Neural progenitor cell (in vitro differentiated cells): ENCODE results near the gene PPP1R9B. TPM values are rescaled to one million over a fixed set of nuclear protein-coding genes. Genes with fewer than 3 reads are reported as not detected.

ENCODE experiments used
- DNase-seq: peaks from one replicate; pipeline ENCODE4 v3.0.0-alpha.2; 2016; ENCODE audit warnings: low spot score
- H2AFZ ChIP-seq: fragments of 200-600 bp; sonication (generic); replicated peaks from 2 replicates; pipeline ENCODE4 v1.6.1; 2016; ENCODE audit warnings: antibody characterized with exemption
- H3F3A ChIP-seq: fragments of 200-600 bp; sonication (generic); 2 replicates; pipeline ENCODE4 v1.6.1; 2016; ENCODE audit warnings: antibody characterized with exemption, low read depth
- H3K27ac ChIP-seq: fragments of 200-600 bp; sonication (generic); 2 replicates; pipeline ENCODE4 v1.5.1; 2016; ENCODE audit warnings: mild to moderate bottlenecking
- H3K27me3 ChIP-seq: fragments of 200-600 bp; sonication (generic); 2 replicates; pipeline ENCODE4 v1.6.1; 2016; ENCODE audit warnings: mild to moderate bottlenecking, moderate library complexity
- H3K36me3 ChIP-seq: fragments of 200-600 bp; sonication (generic); 2 replicates; pipeline ENCODE4 v1.5.1; 2016
- H3K4me1 ChIP-seq: fragments of 200-600 bp; sonication (generic); 2 replicates; pipeline ENCODE4 v1.6.1; 2016; ENCODE audit warnings: mixed run types
- H3K4me2 ChIP-seq: fragments of 200-600 bp; sonication (generic); 2 replicates; pipeline ENCODE4 v1.6.1; 2016
- H3K4me3 ChIP-seq: fragments of 200-600 bp; sonication (generic); 2 replicates; pipeline ENCODE4 v1.5.1; 2016
- H3K79me2 ChIP-seq: fragments of 200-600 bp; sonication (generic); 2 replicates; pipeline ENCODE4 v1.6.1; 2016; ENCODE audit warnings: low read depth
- H3K9ac ChIP-seq: fragments of 200-600 bp; sonication (generic); 2 replicates; pipeline ENCODE4 v1.6.1; 2016
- H3K9me3 ChIP-seq: fragments of 200-600 bp; sonication (generic); 2 replicates; pipeline ENCODE4 v1.5.1; 2016; ENCODE audit warnings: low read depth
- H4K20me1 ChIP-seq: fragments of 200-600 bp; sonication (generic); 2 replicates; pipeline ENCODE4 v1.6.1; 2016; ENCODE audit warnings: low read depth
- H3K27ac Mint-ChIP-seq: 3 replicates; pipeline ENCODE4 v1.8.0; 2021; ENCODE audit warnings: mixed read lengths
- H3K27me3 Mint-ChIP-seq: 2 replicates; pipeline ENCODE4 v1.8.0; 2022; ENCODE audit warnings: low read depth, mild to moderate bottlenecking, inconsistent platforms, moderate library complexity, mixed read lengths; ENCODE audit not compliant: insufficient read depth
- H3K36me3 Mint-ChIP-seq: 3 replicates; pipeline ENCODE4 v1.8.0; 2021; ENCODE audit warnings: mixed read lengths
- H3K4me1 Mint-ChIP-seq: 3 replicates; pipeline ENCODE4 v1.8.0; 2021; ENCODE audit warnings: mixed read lengths
- H3K4me3 Mint-ChIP-seq: 3 replicates; pipeline ENCODE4 v1.8.0; 2021; ENCODE audit warnings: mild to moderate bottlenecking, moderate library complexity, mixed read lengths
- H3K9me3 Mint-ChIP-seq: 3 replicates; pipeline ENCODE4 v1.8.0; 2020; ENCODE audit warnings: mixed read lengths
- CTCF ChIP-seq: fragments of 200-600 bp; sonication (generic); IDR thresholded peaks from 2 replicates; pipeline ENCODE4 v1.5.1; 2017; ENCODE audit warnings: antibody characterized with exemption, mild to moderate bottlenecking
- EZH2 ChIP-seq: fragments of 200-600 bp; sonication (generic); IDR thresholded peaks from 2 replicates; pipeline ENCODE4 v1.6.1; 2017; ENCODE audit warnings: antibody characterized with exemption, mild to moderate bottlenecking, moderate library complexity
- EZH2phosphoT487 ChIP-seq: fragments of 200-600 bp; sonication (generic); IDR thresholded peaks from 2 replicates; pipeline ENCODE4 v1.6.1; 2017; ENCODE audit warnings: antibody characterized with exemption
- total RNA-seq: library from RNA; depleted of rRNA; stranded (reverse); fragments of >200 nt; gene quantifications from 2 replicates; pipeline ENCODE4 v1.2.3, GENCODE V29; 2015; ENCODE audit warnings: low replicate concordance

Gene PPP1R9B
- total RNA-seq, 1 donor from 2014 or later, result 12.0 TPM

GRCh38 chr17:50129728-50130558 is 20.5 kb downstream of the PPP1R9B start, which contains the start of gene SAMD14:
Gene SAMD14, minus strand, starts transcription at chr17:50130160. Its CDS starts 5,201 bp downstream, at chr17:50124959.
- H3K27ac ChIP-seq, result no peak within 1 kb of the TSS
- no peaks in the 10 kb centered on the region for H3K27me3 ChIP-seq
- H3F3A ChIP-seq, result peaks cover 31% of the 10 kb centered on the region
- no peaks in the 10 kb centered on the region for H3K36me3 ChIP-seq
- H3K4me2 ChIP-seq, result peak within 1 kb of the TSS; percentile 92
- H3K9ac ChIP-seq, result no peak within 1 kb of the TSS
- peaks cover 3% of the 10 kb centered on the region for H4K20me1 ChIP-seq
- H3K9me3 ChIP-seq, result no peaks in the 10 kb centered on the region
- Mint-ChIP-seq H3K9me3 (no peaks in the 10 kb centered on the region), H3K4me1 (peaks cover 42% of the 10 kb centered on the region), H3K27me3 (peaks cover 10% of the 10 kb centered on the region), H3K27ac (peak within 1 kb of the TSS; percentile 81), H3K36me3 (peaks cover 5% of the 10 kb centered on the region), H3K4me3 (peak within 1 kb of the TSS; percentile 96)
- H3K4me3 ChIP-seq, result peak within 1 kb of the TSS; percentile 86
- H3K4me1 ChIP-seq, result peaks cover 19% of the 10 kb centered on the region
- peaks cover 15% of the 10 kb centered on the region for H3K79me2 ChIP-seq
- TF ChIP-seq EZH2 (no peak), EZH2phosphoT487 (no peak), CTCF (no peak)
- peak within 1 kb of the TSS; percentile 72 for H2AFZ ChIP-seq
- DNase-seq, result peak; percentile 83

DNA sequence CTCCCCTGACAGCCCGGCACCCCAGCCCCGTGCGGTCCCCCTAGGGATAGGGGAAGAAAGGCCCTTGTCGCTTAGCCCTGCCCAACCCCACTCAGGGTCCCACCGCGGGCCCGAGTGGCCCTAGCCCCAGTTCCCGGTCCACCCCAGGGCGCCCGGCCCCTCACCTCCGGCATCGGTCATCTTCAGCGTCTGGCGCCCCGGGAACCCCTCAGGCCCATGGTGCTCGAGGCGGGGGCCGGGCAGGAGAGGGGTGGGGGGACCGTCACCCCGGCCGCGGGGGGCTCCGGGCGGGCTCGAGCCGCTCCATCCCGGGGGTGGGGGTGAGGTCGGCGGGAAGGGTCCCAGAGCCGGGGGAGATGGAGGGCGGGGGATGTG is 21.1 kb downstream of the PPP1R9B start:
- peaks cover 10% of the 10 kb centered on the region for H3K27me3 Mint-ChIP-seq
- Histone ChIP-seq H3K9ac (no peak overlapping the region), H4K20me1 (peaks cover 3% of the 10 kb centered on the region), H3K4me3 (peak overlapping the region; percentile 86), H3K4me2 (peak overlapping the region; percentile 92), H3K79me2 (peaks cover 15% of the 10 kb centered on the region), H3K27ac (no peak overlapping the region), H3F3A (peaks cover 37% of the 10 kb centered on the region), H2AFZ (peak overlapping the region; percentile 72), H3K9me3 (no peaks in the 10 kb centered on the region), H3K27me3 (no peaks in the 10 kb centered on the region), H3K36me3 (no peaks in the 10 kb centered on the region), H3K4me1 (peaks cover 20% of the 10 kb centered on the region)
- H3K36me3 Mint-ChIP-seq, result peaks cover 6% of the 10 kb centered on the region
- H3K4me1 Mint-ChIP-seq, result peaks cover 47% of the 10 kb centered on the region
- no peak overlapping the region for H3K27ac Mint-ChIP-seq
- DNase-seq, result no peak
- peak overlapping the region; percentile 96 for H3K4me3 Mint-ChIP-seq
- TF ChIP-seq CTCF, result no peak
- no peak for TF ChIP-seq EZH2phosphoT487
- no peak for TF ChIP-seq EZH2
- H3K9me3 Mint-ChIP-seq, result no peaks in the 10 kb centered on the region

DNA sequence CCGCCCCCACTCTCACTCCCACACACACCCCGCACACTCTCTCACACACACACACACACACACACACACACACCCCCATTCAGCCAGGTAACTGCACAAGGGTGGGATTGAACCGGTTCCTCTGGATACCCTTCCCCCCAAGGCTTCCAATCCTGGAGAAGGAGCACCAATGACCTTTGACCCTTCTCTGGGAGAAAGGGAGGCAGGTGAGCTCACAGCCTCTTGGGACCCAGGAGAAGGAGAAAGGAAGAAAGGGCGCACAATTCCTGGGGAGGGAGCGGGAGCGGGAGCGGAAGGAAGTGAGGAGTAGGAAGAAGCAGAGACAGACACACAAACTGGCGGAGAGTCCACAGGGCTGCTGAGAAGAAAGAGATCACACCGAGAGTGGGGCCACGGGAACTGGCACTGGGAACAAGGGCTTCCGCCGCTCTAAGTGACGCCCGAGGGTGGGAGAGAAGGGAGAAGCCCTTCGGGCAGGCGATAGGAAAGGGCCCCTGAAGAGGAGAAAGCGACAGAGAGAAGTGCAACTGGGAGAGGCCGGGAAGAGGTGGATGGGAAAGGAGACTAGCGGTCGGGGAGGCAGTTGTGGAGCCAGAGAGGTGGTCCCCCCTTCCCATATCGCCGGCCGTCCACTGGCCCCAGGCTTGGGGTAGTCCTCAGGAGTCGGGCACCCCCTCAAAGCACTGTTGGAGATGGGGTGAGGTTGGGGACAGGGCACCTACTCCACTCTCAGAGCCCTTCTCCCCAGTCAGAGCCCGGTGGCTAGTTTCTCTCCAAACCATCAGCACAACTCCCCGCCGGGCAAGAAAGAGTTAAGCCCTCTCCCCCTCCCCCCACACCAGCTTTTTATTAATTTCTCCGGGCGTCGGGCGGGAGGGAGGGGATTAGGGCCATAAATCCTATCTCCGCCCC is 21.8 kb downstream of the PPP1R9B start:
- Mint-ChIP-seq H3K36me3 (peaks cover 4% of the 10 kb centered on the region), H3K9me3 (no peaks in the 10 kb centered on the region), H3K27me3 (peaks cover 8% of the 10 kb centered on the region), H3K4me1 (peaks cover 51% of the 10 kb centered on the region), H3K27ac (peak overlapping the region; percentile 94), H3K4me3 (peak overlapping the region; percentile 96)
- DNase-seq, result peak; percentile 55
- peaks cover 15% of the 10 kb centered on the region for H3K79me2 ChIP-seq
- peaks cover 26% of the 10 kb centered on the region for H3K4me1 ChIP-seq
- H3K27ac ChIP-seq, result no peak overlapping the region
- no peaks in the 10 kb centered on the region for H3K27me3 ChIP-seq
- H2AFZ ChIP-seq, result peak overlapping the region; percentile 72
- H3F3A ChIP-seq, result peaks cover 43% of the 10 kb centered on the region
- H3K4me2 ChIP-seq, result peak overlapping the region; percentile 92
- H3K4me3 ChIP-seq, result peak overlapping the region; percentile 86
- H4K20me1 ChIP-seq, result peaks cover 3% of the 10 kb centered on the region
- H3K9ac ChIP-seq, result no peak overlapping the region
- TF ChIP-seq EZH2, result no peak
- no peak for TF ChIP-seq EZH2phosphoT487
- TF ChIP-seq CTCF, result no peak
- no peaks in the 10 kb centered on the region for H3K36me3 ChIP-seq
- no peaks in the 10 kb centered on the region for H3K9me3 ChIP-seq
